Uterus (tissue), 2 donors: ENCODE measurements around the gene ARID5A.

Experiments used
- POLR2A ChIP-seq, 2 donors: fragments of 450-650 bp; IDR thresholded peaks; one replicate each; pipeline ENCODE4 v1.6.1; 2016; ENCODE audit warnings: antibody characterized with exemption in 2 of 2, mild to moderate bottlenecking in 1 of 2, moderate library complexity in 1 of 2
- TF ChIP-seq, protein P1 (sequence below), 4 experiments: fragments of 200-600 bp in 2 of 4; fragments of 450-650 bp in 2 of 4; sonication (generic) in 2 of 4; IDR thresholded peaks; one replicate each; pipeline ENCODE4 v1.5.1; 2016 to 2019; ENCODE audit warnings: antibody characterized with exemption in 4 of 4, mild to moderate bottlenecking in 2 of 4, moderate library complexity in 1 of 4

DNA sequence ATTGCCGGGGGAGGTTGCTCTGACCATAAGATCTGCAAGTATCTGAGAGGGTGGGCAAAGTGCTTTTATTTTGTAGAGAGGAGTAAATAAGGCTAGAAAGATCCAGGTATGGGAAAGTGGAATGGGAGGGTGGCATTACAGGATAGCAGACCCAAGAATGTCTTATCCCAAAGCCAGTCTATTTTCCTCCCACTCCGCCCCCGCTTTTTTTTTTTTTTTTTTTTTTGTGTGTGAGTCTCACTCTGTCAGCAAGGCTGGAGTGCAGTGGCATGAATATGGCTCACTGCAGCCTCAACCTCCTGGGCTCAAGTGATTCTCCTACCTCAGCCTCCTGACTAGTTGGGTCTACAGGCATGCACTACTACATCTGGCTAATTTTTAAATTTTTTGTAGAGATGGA is 31.5 kb downstream of the ARID5A start:
- TF ChIP-seq POLR2A (IDR thresholded peaks at IDR 0.05): no peak
- TF ChIP-seq, protein P1, sequence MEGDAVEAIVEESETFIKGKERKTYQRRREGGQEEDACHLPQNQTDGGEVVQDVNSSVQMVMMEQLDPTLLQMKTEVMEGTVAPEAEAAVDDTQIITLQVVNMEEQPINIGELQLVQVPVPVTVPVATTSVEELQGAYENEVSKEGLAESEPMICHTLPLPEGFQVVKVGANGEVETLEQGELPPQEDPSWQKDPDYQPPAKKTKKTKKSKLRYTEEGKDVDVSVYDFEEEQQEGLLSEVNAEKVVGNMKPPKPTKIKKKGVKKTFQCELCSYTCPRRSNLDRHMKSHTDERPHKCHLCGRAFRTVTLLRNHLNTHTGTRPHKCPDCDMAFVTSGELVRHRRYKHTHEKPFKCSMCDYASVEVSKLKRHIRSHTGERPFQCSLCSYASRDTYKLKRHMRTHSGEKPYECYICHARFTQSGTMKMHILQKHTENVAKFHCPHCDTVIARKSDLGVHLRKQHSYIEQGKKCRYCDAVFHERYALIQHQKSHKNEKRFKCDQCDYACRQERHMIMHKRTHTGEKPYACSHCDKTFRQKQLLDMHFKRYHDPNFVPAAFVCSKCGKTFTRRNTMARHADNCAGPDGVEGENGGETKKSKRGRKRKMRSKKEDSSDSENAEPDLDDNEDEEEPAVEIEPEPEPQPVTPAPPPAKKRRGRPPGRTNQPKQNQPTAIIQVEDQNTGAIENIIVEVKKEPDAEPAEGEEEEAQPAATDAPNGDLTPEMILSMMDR (IDR thresholded peaks at IDR 0.05): no peak
